IMR-90 (cell line): ENCODE data around the gene CCR5.

Experiments
- CEBPB ChIP-seq: IDR thresholded peaks from 2 replicates; pipeline ENCODE4 v1.6.1; 2012; ENCODE audit warnings: low read depth, low read length, improper control_type of control experiment
- CHD1 ChIP-seq: IDR thresholded peaks from 2 replicates; pipeline ENCODE4 v1.6.1; 2012; ENCODE audit warnings: low read depth, low read length, improper control_type of control experiment
- NFE2L2 ChIP-seq: fragments of 150-350 bp; IDR thresholded peaks from 2 replicates; pipeline ENCODE4 v1.6.1; 2016; ENCODE audit warnings: low read depth, mild to moderate bottlenecking, low read length
- POLR2A ChIP-seq: IDR thresholded peaks from 2 replicates; pipeline ENCODE4 v1.6.1; 2012; ENCODE audit warnings: mild to moderate bottlenecking, low read depth, low read length
- RAD21 ChIP-seq: IDR thresholded peaks from 2 replicates; pipeline ENCODE4 v1.6.1; 2012; ENCODE audit warnings: low read length, improper control_type of control experiment
- RFX5 ChIP-seq: IDR thresholded peaks from 2 replicates; pipeline ENCODE4 v1.8.0; 2012; ENCODE audit warnings: low read depth, mild to moderate bottlenecking, low read length, moderate library complexity
- SMC3 ChIP-seq: fragments of 150-350 bp; IDR thresholded peaks from 2 replicates; pipeline ENCODE4 v1.6.1; 2016; ENCODE audit warnings: low read depth, mild to moderate bottlenecking, antibody characterized with exemption, low read length, moderate library complexity
- TF ChIP-seq, protein P1 (sequence below): conservative IDR thresholded peaks from 2 replicates; pipeline ENCODE4 v1.5.1; 2012; ENCODE audit warnings: mild to moderate bottlenecking, low read depth, low read length, improper control_type of control experiment

DNA sequence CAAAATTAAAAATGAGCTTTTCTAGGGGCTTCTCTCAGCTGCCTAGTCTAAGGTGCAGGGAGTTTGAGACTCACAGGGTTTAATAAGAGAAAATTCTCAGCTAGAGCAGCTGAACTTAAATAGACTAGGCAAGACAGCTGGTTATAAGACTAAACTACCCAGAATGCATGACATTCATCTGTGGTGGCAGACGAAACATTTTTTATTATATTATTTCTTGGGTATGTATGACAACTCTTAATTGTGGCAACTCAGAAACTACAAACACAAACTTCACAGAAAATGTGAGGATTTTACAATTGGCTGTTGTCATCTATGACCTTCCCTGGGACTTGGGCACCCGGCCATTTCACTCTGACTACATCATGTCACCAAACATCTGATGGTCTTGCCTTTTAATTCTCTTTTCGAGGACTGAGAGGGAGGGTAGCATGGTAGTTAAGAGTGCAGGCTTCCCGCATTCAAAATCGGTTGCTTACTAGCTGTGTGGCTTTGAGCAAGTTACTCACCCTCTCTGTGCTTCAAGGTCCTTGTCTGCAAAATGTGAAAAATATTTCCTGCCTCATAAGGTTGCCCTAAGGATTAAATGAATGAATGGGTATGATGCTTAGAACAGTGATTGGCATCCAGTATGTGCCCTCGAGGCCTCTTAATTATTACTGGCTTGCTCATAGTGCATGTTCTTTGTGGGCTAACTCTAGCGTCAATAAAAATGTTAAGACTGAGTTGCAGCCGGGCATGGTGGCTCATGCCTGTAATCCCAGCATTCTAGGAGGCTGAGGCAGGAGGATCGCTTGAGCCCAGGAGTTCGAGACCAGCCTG lies 984 bp downstream of the CCR5 start:
- TF ChIP-seq, protein P1, sequence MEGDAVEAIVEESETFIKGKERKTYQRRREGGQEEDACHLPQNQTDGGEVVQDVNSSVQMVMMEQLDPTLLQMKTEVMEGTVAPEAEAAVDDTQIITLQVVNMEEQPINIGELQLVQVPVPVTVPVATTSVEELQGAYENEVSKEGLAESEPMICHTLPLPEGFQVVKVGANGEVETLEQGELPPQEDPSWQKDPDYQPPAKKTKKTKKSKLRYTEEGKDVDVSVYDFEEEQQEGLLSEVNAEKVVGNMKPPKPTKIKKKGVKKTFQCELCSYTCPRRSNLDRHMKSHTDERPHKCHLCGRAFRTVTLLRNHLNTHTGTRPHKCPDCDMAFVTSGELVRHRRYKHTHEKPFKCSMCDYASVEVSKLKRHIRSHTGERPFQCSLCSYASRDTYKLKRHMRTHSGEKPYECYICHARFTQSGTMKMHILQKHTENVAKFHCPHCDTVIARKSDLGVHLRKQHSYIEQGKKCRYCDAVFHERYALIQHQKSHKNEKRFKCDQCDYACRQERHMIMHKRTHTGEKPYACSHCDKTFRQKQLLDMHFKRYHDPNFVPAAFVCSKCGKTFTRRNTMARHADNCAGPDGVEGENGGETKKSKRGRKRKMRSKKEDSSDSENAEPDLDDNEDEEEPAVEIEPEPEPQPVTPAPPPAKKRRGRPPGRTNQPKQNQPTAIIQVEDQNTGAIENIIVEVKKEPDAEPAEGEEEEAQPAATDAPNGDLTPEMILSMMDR = no peak
- TF ChIP-seq POLR2A (no peak), NFE2L2 (no peak), RFX5 (no peak), CHD1 (no peak), RAD21 (no peak), SMC3 (no peak), CEBPB (no peak)
